HepG2 (cell line): ENCODE data around the gene SDR42E2. TPM values are rescaled to one million over a fixed set of nuclear protein-coding genes. Genes with fewer than 3 reads are reported as not detected.

Experiments used
- ATAC-seq: fragments of 200-7000 bp; cut with Tn5 transposase; 3 replicates; pipeline ENCODE4 v1.9.1; 2020; ENCODE audit warnings: mild to moderate bottlenecking, moderate library complexity
- BruUV-seq: library from RNA; stranded (reverse); fragments of 400-500 nt; replicated peaks from 2 replicates; lab custom pipeline; 2021; lab: Mats Ljungman, UMichigan
- CTCF ChIA-PET: fragments of 300-600 bp; formaldehyde crosslinking; extraction: SDS; loops from one replicate; lab custom pipeline; 2021; ENCODE audit warnings: low total read pairs, inconsistent platforms, low intra/inter-chr PET ratio; lab: Yijun Ruan, JAX
- POLR2A ChIA-PET: fragments of 350-600 bp; sonication (Branson Sonifier 250); formaldehyde crosslinking; loops from one replicate; lab custom pipeline; 2020; ENCODE audit warnings: antibody characterized with exemption, inconsistent platforms; lab: Yijun Ruan, JAX
- DNase-seq: peaks from one replicate; pipeline ENCODE4 v3.0.0-alpha.2; 2015; ENCODE audit warnings: low spot score
- FAIRE-seq: peaks from 3 replicates; lab custom pipeline; 2011; peaks lifted over from hg19 to GRCh38; lab: Jason Lieb, UNC
- H2AFZ ChIP-seq: one replicate; pipeline ENCODE4 v1.6.1; 2011; ENCODE audit warnings: low read length, inconsistent platforms
- H3K27ac ChIP-seq: fragments of 300-600 bp; 3 replicates; pipeline ENCODE4 v1.8.0; 2011; ENCODE audit warnings: mixed run types, mild to moderate bottlenecking, mixed read lengths, low read length, inconsistent platforms; ENCODE audit not compliant: insufficient read depth; ENCODE audit errors: extremely low read length
- H3K27me3 ChIP-seq, 2 experiments: fragments of 200-600 bp in 1 of 2; 2 replicates in 1 of 2; 3 replicates in 1 of 2; pipeline versions ENCODE4 v1.6.0 to v1.8.0; 2011; ENCODE audit warnings: low read length in 2 of 2, mild to moderate bottlenecking in 2 of 2, moderate library complexity in 2 of 2, inconsistent platforms in 1 of 2; ENCODE audit not compliant: insufficient read depth in 2 of 2, control insufficient read depth in 1 of 2
- H3K36me3 ChIP-seq, 2 experiments: fragments of 200-600 bp in 1 of 2; replicated peaks in 1 of 2; 2 replicates in 1 of 2; 3 replicates in 1 of 2; pipeline versions ENCODE4 v1.5.1 to v1.8.0; 2011; ENCODE audit warnings: low read length in 2 of 2, inconsistent platforms in 1 of 2; ENCODE audit not compliant: insufficient read depth in 2 of 2, control insufficient read depth in 1 of 2
- H3K4me1 ChIP-seq: 2 replicates; pipeline ENCODE4 v1.5.1; 2012; ENCODE audit warnings: low read length, inconsistent platforms; ENCODE audit not compliant: insufficient read depth
- H3K4me2 ChIP-seq: 2 replicates; pipeline ENCODE4 v1.6.0; 2011; ENCODE audit warnings: low read depth, low read length, inconsistent platforms
- H3K4me3 ChIP-seq, 3 experiments: fragments of 200-600 bp in 1 of 3; sonication (generic), shearing (Covaris generic) in 1 of 3; replicated peaks in 1 of 3; 2 replicates each; pipeline ENCODE4 v1.5.1; 2011 to 2016; ENCODE audit warnings: low read length in 3 of 3, inconsistent platforms in 2 of 3, low read depth in 2 of 3, mild to moderate bottlenecking in 2 of 3, control low read depth in 1 of 3, mixed read lengths in 1 of 3; ENCODE audit not compliant: insufficient read depth in 1 of 3
- H3K79me2 ChIP-seq: one replicate; pipeline ENCODE4 v1.6.1; 2011; ENCODE audit warnings: low read length, inconsistent platforms; ENCODE audit not compliant: insufficient read depth
- H3K9ac ChIP-seq: 2 replicates; pipeline ENCODE4 v1.6.0; 2011; ENCODE audit warnings: mild to moderate bottlenecking, low read depth, low read length, inconsistent platforms; ENCODE audit not compliant: insufficient read depth
- H3K9me3 ChIP-seq: 2 replicates; pipeline ENCODE4 v1.5.1; 2012; ENCODE audit warnings: mild to moderate bottlenecking, low read length
- H4K20me1 ChIP-seq: 2 replicates; pipeline ENCODE4 v1.6.0; 2011; ENCODE audit warnings: inconsistent platforms, mild to moderate bottlenecking, low read length, moderate library complexity; ENCODE audit not compliant: insufficient read depth
- MNT ChIP-seq: fragments of 450-650 bp; IDR thresholded peaks from 2 replicates; pipeline ENCODE4 v1.6.1; 2016
- RERE ChIP-seq: IDR thresholded peaks from 2 replicates; pipeline ENCODE4 v1.6.1; 2016; ENCODE audit warnings: low read depth, missing genetic modification reagents, missing compliant biosample characterization
- SAFB2 ChIP-seq: sonication (generic); formaldehyde crosslinking; IDR thresholded peaks from 2 replicates; pipeline ENCODE4 v1.5.1; 2020; ENCODE audit warnings: missing genetic modification reagents, low read depth, mild to moderate bottlenecking, borderline replicate concordance
- USF2 ChIP-seq, 2 experiments: sonication (generic) in 1 of 2; formaldehyde crosslinking in 1 of 2; IDR thresholded peaks; 2 replicates each; pipeline versions ENCODE4 v1.5.1 to v1.6.1; 2011 to 2020; ENCODE audit warnings: borderline replicate concordance in 1 of 2, low read depth in 1 of 2, low read length in 1 of 2, mild to moderate bottlenecking in 1 of 2, missing genetic modification reagents in 1 of 2, moderate library complexity in 1 of 2
- ZIK1 ChIP-seq: sonication (generic); formaldehyde crosslinking; IDR thresholded peaks from 2 replicates; pipeline ENCODE4 v1.5.0; 2020; ENCODE audit warnings: mild to moderate bottlenecking, low read depth, missing genetic modification reagents, borderline replicate concordance
- ZNF205 ChIP-seq: IDR thresholded peaks from 2 replicates; pipeline ENCODE4 v1.6.1; 2018; ENCODE audit warnings: missing biosample characterization, missing genetic modification reagents
- ZNF740 ChIP-seq: sonication (generic); formaldehyde crosslinking; IDR thresholded peaks from 2 replicates; pipeline ENCODE4 v1.4.0; 2020; ENCODE audit warnings: missing genetic modification reagents
- WGBS: methylation state at CpG from one replicate; pipeline ENCODE4 v1.1.6; 2017; ENCODE audit warnings: low lambda C conversion rate; 5-methylcytosine and 5-hydroxymethylcytosine counted together
- in situ Hi-C: cut with HindIII; loops from 2 replicates; pipeline ENCODE4 v1.10.0; 2017; ENCODE audit warnings: low pct_unique_long_range_greater_than_20kb; ENCODE audit not compliant: extremely low pct_ligation_motif_present
- intact Hi-C: fragments of 100-400 bp; cut with micrococcal nuclease; formaldehyde crosslinking; loops from one replicate; pipeline ENCODE4 v1.10.0; 2022; ENCODE audit not compliant: unreplicated experiment
- polyA plus RNA-seq, 8 experiments: library from polyadenylated mRNA; depleted of rRNA in 3 of 8; stranded (reverse) in 7 of 8; unstranded in 1 of 8; fragments of >200 nt; fragmentation: Illumina TruSeq in 4 of 8; extraction: Trizol in 4 of 8; gene quantifications; 2 replicates each; pipeline versions ENCODE4 v1.2.1 to v1.2.3, GENCODE V29; 2011 to 2016; ENCODE audit warnings: low read depth in 4 of 8, missing spikeins in 1 of 8, mixed read lengths in 1 of 8; ENCODE audit not compliant: insufficient read depth in 1 of 8
- total RNA-seq, 5 experiments: library from RNA; depleted of rRNA; stranded (reverse); fragments of >200 nt; fragmentation: Illumina TruSeq; extraction: Trizol; gene quantifications; 2 replicates each; pipeline ENCODE4 v1.2.3, GENCODE V29; 2016; ENCODE audit warnings: low read depth in 1 of 5

The SDR42E2 gene
- total and polyA plus RNA-seq, 2 of the 13 experiments (the other 11 are each of a cell fraction or from before 2014, with no cell fraction given) = 0.05 to 0.11 TPM

- BruUV-seq = no TSS peak
- ChIA-PET POLR2A (no interaction called here), CTCF (no interaction called here)
- no peak for DNase-seq
- H3K27ac ChIP-seq = no peak overlapping the region
- no peaks in the 10 kb centered on the region; the same call in 1 of the 2 replicates for H4K20me1 ChIP-seq
- H3K4me2 ChIP-seq = no peak overlapping the region
- intact Hi-C loops = no loop called here
- FAIRE-seq = no peak
- no peaks in the 10 kb centered on the region for H3K36me3 ChIP-seq
- no peak overlapping the region for H3K9ac ChIP-seq
- no peaks in the 10 kb centered on the region for H3K79me2 ChIP-seq
- WGBS = 53% methylated on average over 1 of the region's 1 CpG
- no peak for ATAC-seq
- in situ Hi-C loops = no loop called here
- H3K9me3 ChIP-seq = no peaks in the 10 kb centered on the region
- no peak overlapping the region for H2AFZ ChIP-seq
- no peaks in the 10 kb centered on the region for H3K4me1 ChIP-seq
- H3K4me3 ChIP-seq = no peak overlapping the region
- H3K27me3 ChIP-seq = peaks cover 12 to 70% of the 10 kb centered on the region in 2 experiments; a peak in 4 of 5 replicates
- TF ChIP-seq MNT = peak; percentile 93
- no peak for TF ChIP-seq ZNF740
Measured at GRCh38 chr16:22139732-22140131, 22.6 kb upstream of the SDR42E2 start.

- intact Hi-C loops = no loop called here
- in situ Hi-C loops = no loop called here
- ChIA-PET POLR2A (no interaction called here), CTCF (interaction anchor here (0.6 kb wide), 1 partner anchor 42 kb away, joined by 4 read pairs; no protein-coding TSS in a partner anchor)
- 13% methylated on average over 1 of the region's 1 CpG for WGBS
- Histone ChIP-seq H3K36me3 (no peaks in the 10 kb centered on the region), H2AFZ (no peak overlapping the region), H4K20me1 (no peaks in the 10 kb centered on the region; the same call in 1 of the 2 replicates), H3K4me2 (no peak overlapping the region), H3K27me3 (peaks cover 9 to 62% of the 10 kb centered on the region in 2 experiments; a peak in 4 of 5 replicates), H3K9me3 (no peaks in the 10 kb centered on the region), H3K79me2 (no peaks in the 10 kb centered on the region), H3K9ac (no peak overlapping the region), H3K4me3 (no peak overlapping the region), H3K27ac (no peak overlapping the region), H3K4me1 (no peaks in the 10 kb centered on the region)
- peak; percentile 86 for ATAC-seq
- BruUV-seq = no TSS peak
- FAIRE-seq = peak; percentile 91
- DNase-seq = peak; percentile 50
- TF ChIP-seq USF2 (IDR thresholded peaks at IDR 0.05; ENCODE audit: low read depth, low read length) (no peak), USF2 (CRISPR knock-in tag; IDR thresholded peaks at IDR 0.05; ENCODE audit: borderline replicate concordance) (no peak), SAFB2 (CRISPR knock-in tag) (no peak), ZIK1 (CRISPR knock-in tag) (no peak), RERE (CRISPR knock-in tag) (no peak), ZNF205 (no peak)
Measured at GRCh38 chr16:22141767-22142166, 20.5 kb upstream of the SDR42E2 start.
